ENCODE measurements around the gene NREP.

GRCh38 chr5:111790295-111790694, 33.3 kb upstream of the NREP start:
- TF ChIP-seq CTCF (conservative IDR thresholded peaks at IDR 0.05 in 1 of 2, IDR thresholded peaks at IDR 0.05 in 1 of 2; ENCODE audit: low read depth in 1 of 2, low read length in 2 of 2) (no peak), EZH2 (IDR thresholded peaks at IDR 0.05; ENCODE audit: low read length, missing control alignments) (no peak)
